ENCODE measurements around the gene KCNQ1.

- TF ChIP-seq, protein P1, sequence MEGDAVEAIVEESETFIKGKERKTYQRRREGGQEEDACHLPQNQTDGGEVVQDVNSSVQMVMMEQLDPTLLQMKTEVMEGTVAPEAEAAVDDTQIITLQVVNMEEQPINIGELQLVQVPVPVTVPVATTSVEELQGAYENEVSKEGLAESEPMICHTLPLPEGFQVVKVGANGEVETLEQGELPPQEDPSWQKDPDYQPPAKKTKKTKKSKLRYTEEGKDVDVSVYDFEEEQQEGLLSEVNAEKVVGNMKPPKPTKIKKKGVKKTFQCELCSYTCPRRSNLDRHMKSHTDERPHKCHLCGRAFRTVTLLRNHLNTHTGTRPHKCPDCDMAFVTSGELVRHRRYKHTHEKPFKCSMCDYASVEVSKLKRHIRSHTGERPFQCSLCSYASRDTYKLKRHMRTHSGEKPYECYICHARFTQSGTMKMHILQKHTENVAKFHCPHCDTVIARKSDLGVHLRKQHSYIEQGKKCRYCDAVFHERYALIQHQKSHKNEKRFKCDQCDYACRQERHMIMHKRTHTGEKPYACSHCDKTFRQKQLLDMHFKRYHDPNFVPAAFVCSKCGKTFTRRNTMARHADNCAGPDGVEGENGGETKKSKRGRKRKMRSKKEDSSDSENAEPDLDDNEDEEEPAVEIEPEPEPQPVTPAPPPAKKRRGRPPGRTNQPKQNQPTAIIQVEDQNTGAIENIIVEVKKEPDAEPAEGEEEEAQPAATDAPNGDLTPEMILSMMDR (conservative IDR thresholded peaks at IDR 0.05; ENCODE audit: low read depth in 2 of 2): no peak
- TF ChIP-seq EZH2 (IDR thresholded peaks at IDR 0.05; ENCODE audit: low read depth, unreplicated experiment): no peak
- TF ChIP-seq REST (IDR thresholded peaks at IDR 0.05; ENCODE audit: unreplicated experiment): no peak
- no peak for TF ChIP-seq EZH2phosphoT487 (IDR thresholded peaks at IDR 0.05; ENCODE audit: unreplicated experiment)
These were observed 320.7 kb downstream of the KCNQ1 start for GRCh38 chr11:2765491-2765890.

Measured in GM23338 (cell line).